GM21576 (cell line): ENCODE results near the gene TMEM182.
A peak's percentile ranks its signal among the peaks of the same experiment; 100 is the strongest.

ENCODE experiments used
- ATAC-seq: cut with Tn5 transposase; IDR thresholded peaks from one replicate; pipeline ENCODE4 v1.9.1; 2021; ENCODE audit warnings: mild to moderate bottlenecking, moderate library complexity; ENCODE audit not compliant: unreplicated experiment

Gene TMEM182

GRCh38 chr2:102798181-102798580 is 36.4 kb downstream of the TMEM182 start:
- no peak for ATAC-seq

DNA sequence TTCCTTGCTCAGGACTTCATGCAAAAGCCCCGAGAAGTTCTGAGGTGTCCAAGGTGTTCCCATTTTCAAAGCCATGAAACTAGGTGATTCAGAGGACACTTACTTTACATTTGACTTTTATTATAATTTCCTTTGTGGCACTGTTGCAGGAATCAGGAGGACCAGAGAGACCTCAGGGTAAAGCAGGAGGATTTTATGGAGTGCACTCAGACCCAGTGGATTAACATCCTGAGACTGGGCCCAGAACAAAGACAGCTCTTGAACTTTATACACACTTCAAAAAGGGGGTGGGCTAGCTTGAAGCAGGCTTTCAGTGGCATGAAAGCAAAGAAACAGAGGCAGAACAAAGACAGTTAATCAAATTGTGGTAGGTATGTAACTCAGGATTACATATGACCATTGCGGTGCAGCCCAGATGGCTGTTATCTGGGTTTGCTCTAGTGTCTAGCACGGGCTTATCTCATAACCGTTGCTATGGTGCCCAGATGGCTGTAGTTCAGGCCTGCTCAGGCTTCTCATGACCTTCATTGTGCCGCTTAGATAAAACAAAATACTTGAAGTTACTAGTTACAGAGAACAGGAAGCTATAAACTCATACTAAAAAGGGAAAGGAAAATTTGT is 39.4 kb downstream of the TMEM182 start:
- no peak for ATAC-seq

DNA sequence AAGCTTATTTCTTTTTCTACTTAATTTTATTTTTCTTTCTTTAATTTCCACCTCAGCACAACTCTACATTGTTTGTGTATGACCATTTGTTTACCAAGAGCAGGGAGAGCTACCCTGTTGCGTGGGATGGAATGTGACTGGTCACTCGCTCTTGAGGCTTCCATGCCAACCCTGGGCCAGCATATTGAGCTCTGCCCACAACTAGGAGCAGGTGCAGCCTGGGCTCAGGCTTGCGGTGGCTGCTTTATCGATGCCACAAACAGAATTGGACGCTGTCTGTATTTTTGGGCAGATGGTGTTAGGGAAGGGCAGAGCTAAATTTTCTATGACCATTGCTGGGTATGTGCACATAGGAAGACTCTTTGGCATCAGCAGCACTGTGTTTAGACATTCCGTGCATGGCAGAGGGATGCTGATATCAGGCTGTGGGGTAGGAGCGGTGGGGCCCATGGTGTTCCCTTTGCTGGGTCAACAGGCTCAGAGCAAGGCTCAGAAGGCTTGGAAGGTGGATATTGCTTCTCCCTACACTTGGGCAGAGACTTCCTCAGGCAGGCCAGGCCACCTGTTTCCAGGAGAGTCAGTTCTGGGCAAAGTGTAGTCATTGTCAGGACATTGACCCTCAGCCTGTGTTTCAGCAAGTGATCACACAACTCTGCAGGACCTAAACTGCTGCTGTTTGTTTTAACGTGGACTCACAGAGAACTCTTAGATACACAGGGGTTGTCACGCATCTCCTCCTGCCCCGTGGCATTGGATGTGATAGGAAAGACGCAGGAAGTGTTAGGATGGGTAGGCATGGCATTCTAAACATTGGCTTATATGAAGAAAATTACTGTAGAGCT is 40.2 kb downstream of the TMEM182 start:
- no peak for ATAC-seq

GRCh38 chr2:102803041-102803896 is 41.4 kb downstream of the TMEM182 start:
- ATAC-seq: no peak

DNA sequence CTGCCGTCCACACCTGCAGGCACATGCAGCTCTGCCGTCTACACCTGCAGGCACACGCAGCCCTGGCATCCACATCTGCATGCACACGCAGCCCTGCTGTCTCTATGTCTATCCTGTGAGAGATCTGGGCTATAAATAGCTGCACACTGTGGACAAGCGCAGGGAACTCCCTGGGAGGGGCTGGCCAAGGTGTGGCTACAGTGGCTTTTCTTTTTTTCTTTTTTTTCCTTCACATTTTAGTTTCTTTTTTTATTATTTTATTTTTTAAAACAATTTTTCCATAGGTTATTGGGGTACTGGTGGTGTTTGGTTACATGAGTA is 42.0 kb downstream of the TMEM182 start:
- no peak for ATAC-seq

DNA sequence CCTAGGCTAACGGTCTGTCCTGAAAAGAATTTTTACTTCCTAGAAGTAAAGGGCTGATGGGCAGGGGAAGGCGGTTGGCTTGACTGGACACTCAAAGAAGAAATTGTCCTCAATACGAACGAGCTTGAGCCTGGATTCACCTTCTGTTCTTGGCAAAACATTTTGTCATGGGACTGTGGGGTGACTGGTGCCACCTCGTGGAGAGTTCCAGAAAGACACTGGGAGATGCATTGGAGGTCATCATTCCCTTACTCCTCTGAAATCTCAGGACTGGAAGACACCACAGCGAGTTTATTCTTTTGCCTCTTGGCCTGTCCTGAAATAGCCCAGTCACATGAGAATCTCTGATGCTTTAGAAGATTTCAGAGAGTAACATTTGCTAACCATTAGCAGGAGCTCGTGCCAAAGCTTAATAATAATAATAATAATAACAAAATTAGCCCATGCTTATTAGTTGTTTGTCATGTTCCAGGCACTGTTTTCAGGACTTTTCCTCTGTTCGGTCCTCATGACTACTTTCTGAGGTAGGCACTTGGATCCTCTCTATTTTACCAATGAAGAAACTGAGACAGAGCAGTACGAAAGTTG is 44.5 kb downstream of the TMEM182 start:
- peak; percentile 72 for ATAC-seq

GRCh38 chr2:102809291-102810189 is 47.7 kb downstream of the TMEM182 start:
- ATAC-seq: no peak

DNA sequence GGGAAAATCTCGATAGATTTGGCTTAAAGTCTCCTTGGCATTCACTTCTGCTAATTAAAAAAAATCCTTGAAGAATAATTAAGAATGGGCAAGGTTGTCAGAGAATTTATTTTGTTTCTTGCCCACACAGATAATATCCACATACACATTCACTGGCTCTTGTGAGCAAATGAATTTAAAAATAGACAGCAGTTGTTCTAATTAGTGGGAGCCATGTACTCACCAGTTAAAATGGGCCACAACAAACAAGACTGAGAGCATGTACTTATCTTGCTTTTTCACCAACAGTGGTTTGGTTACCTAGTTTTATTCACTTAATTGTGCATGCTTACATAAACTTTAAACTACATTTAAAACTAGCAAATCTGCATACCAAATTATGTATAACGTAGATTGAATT is 53.5 kb downstream of the TMEM182 start:
- no peak for ATAC-seq

DNA sequence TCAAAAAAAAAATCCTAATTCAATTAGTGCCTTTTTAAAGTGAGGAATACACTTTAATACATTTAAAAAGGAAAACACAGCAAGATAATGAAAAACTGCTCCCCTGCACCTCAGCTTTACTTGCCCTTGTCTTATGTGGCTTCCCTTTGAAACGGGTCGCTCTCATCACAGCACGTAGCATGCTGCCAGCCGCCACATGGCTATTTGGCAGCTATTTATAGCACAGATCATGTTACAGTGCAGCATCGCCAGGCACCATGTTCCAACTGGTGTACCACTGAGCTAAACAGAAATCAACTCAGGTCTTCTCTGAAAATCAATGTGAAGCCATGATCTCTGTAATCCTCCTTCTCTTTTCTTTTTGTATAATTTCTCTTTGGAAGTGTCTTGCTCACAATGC is 65.1 kb downstream of the TMEM182 start:
- ATAC-seq: no peak

DNA sequence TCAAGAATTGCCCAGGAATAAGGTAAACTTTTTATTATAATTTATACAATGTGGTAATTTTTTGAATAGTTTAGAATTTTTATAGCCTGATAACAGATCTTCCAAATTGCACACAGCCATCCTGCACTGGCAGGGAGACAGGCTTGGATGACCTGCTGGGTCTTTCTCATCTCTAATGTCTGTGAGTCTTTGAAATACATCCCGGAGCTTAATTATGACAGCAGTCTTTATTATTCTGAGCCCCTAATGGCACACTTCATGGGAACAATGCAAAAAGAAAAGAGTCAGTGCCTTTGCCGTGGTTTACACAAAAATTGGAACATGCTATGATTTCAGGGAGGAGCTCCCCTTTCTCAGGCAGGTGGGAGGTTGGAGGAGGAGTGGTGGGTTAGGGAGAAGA is 71.0 kb downstream of the TMEM182 start:
- ATAC-seq: no peak

- no peak for ATAC-seq
Measured at GRCh38 chr2:102834523-102835273, 72.9 kb downstream of the TMEM182 start.

DNA sequence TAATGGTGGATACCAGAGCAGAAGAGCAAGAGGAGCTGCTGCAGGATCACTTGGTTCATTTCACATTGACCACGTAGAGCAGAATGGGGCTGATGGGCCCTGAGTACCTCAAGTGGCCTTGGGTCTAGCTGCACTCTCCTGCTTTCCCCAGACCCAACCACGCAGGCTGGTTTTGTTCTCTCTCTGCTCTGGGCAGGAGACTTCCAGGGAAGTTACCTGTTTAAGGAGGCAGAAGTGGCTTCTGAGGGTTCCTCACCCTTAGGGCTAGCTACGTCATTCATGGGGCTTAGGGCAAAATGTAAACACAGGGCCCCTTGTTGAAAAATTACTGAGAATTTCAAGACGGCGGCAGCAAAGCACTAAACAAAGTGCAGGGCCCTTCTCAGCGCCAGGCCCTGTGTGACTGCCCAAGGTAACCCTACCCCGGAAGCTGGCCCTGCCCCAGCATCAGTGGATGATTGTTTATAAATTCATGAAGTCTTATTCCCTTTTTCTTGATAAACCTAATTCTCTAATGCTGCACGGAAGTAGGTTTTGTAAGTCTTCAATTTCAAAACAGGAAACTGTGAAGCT is 75.9 kb downstream of the TMEM182 start:
- no peak for ATAC-seq

- ATAC-seq: no peak
Measured at GRCh38 chr2:102839668-102840388, 78.0 kb downstream of the TMEM182 start.

DNA sequence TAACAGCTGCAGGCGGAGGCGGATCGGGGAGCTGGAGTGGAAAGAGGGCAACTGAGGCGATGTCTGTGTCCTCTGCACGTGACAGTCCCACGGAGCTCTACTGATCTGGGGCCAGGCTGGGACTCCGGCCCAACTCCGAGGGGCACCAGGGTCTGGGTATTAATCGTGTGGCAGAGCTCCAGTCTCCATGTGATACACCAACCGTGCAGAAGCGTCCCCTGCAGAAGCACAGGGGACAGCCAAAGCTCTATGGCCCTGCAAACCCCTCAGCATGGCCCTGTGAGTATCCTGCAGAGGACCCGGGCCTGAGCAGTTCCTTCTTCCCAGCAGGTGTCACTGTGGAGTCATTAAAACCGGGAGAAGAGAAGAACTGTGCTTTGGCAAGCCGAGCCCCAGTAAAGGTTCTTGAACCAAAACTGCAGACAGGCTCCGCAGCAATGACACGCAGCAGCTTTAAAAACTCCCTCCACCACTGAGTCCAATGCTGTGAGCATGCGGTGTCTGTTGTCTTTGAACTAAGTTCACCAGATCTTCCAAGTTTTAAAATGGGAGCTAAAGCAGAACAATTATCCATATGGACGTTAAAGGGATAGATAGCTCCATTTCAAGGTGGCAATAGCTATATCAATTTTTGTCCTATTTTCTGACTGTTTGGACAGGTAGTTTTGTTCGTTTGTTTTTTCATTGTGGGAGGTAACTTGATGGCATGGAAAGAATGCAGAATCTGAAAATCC is 79.4 kb downstream of the TMEM182 start:
- peak; percentile 70 for ATAC-seq

DNA sequence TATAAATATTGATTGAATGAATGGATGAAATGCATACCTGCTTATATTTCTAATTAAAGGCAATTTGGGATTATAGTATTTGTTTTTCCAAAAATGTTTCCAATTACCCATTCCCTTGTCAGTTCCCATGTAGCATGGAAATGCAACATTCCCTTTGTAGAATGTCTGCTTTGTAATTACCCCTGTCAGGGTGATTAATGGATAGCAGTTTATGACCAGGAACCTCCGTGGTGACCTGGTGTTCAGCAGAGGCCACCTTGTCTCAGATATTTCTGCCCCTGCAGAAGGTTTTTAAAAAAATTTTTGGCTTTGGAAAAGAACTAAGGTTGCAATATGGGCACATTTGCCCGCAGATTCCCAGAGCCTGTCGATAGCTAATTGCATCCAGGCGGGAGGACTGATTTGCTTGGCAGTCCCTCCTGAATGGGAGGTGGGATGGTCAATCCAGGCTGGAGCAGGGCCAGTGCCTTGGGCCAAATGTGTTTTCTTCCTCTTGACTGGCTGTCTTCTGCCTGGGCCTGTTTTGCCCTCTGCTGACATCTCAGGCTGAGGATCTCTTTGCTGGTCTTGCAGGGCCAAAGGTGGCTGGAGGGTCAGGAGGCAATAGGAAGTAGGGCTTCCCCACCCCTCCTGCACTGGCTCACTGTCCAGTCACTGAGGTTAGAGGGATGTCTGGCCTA is 82.1 kb downstream of the TMEM182 start:
- no peak for ATAC-seq

GRCh38 chr2:102844911-102845310 is 83.1 kb downstream of the TMEM182 start:
- no peak for ATAC-seq

GRCh38 chr2:102848366-102848839 is 86.6 kb downstream of the TMEM182 start:
- no peak for ATAC-seq
